CD4-positive, alpha-beta T cell treated with Interleukin-17A for 4 hours (primary cell): ENCODE results near the gene PNLIPRP3.
A peak's percentile ranks its signal among the peaks of the same experiment; 100 is the strongest.
"Not testable (repeated sequence)": the region's sequence is repeated elsewhere in the genome, so short reads cannot be mapped to it uniquely, and the experiment has no call there.

ENCODE experiments used
- DNase-seq: peaks from one replicate; pipeline ENCODE4 v3.0.0-alpha.2; 2020; ENCODE audit warnings: mixed read lengths

PNLIPRP3 gene

DNA sequence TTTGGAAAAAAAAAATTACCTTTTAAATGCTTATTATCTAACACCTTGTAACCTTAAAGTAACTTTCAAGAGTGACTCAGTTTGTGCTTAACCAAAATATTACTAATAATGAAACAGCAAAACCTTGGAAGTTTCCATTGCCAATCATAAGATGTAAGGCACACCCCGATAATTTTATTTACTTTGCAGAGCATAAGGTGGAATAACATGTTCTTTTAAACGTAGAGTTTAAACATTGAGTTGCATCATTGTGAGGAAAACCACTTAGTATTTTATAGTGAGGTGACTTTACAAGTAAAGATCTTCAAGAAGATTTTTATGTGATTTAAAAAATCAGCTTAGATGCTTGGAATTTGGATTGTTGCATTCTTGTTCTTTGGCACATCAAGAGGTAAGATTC lies at the start of gene PNLIPRP3:
TSS of gene PNLIPRP3 (plus strand) at position 177 of the 400 bp plus-strand sequence. CDS start at position 343, 166 bp downstream.
- no peak for DNase-seq

DNA sequence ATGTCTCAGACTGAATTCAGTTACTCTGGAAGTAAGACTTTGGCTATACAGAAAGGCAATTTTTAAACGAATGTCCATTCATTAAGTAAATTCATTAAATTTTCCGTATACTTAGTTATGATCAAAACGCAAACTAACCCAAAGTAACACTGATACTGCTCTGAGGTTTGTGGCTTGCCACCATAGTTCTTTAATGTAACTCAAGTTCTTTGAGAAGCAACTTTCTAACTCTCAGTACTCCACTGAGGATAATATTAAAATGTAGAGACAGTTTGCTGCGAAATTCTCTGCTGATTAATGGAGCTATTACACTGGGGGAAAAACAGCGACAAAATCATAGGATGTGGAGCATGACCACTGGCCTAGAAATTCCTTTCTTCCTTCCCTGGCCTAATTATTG lies 45.4 kb upstream of the PNLIPRP3 start:
- no peak for DNase-seq

DNA sequence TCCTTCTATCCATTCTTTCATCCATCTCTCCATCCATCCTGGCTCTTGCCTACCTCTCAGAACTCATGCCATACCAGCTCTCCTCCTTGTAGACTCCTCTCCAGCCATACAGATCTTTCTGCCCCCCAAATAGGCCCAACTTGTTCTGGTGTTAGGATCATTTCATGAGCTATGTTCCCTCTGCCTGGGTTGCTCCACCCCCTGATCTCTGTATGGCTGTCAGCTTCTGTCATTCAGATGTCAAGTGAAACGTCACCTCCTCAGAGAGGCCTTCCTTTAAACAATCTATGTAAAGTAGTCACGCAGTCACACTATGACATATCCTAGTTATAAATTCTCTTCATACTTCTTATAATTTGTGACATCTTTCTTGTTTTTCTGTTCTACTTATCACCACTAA lies 42.3 kb upstream of the PNLIPRP3 start:
- DNase-seq = no peak

DNA sequence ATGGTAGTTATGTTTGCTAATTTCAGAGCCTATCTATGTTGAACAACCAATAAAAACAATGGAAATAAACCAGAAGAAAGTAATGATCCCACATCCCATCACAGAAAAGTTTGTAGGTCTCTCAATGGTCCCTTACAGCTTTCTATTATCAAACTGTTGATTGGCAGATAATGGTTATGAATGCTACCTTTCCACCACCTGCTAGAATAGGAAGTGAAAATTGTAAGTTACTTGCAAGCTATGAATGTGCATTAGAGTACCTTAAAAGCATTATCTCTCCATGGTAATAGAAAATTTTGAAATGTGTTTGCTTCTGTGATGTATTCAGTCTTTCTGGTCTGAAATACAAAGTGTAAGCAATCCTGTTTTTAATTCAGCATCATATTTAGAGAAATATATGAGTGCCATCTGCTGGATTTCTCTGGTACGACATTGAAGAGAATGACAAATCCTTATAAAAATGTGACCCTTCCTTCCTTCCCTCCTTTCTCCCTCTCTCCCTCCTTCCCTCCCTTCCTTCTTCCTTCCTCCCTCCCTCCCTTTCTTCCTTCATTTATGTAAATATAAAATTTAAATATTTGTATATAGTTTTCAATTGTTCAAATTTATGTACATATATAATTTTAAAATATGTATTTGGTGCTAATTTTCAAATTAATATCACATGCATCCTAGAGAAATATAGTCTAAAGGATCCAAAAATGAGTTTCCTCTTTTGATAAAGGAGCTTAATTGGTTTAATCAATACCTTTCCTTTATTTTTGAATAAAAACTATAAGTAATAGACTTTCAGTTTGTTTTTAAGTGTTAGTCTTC lies 41.4 kb upstream of the PNLIPRP3 start:
- no peak for DNase-seq

DNA sequence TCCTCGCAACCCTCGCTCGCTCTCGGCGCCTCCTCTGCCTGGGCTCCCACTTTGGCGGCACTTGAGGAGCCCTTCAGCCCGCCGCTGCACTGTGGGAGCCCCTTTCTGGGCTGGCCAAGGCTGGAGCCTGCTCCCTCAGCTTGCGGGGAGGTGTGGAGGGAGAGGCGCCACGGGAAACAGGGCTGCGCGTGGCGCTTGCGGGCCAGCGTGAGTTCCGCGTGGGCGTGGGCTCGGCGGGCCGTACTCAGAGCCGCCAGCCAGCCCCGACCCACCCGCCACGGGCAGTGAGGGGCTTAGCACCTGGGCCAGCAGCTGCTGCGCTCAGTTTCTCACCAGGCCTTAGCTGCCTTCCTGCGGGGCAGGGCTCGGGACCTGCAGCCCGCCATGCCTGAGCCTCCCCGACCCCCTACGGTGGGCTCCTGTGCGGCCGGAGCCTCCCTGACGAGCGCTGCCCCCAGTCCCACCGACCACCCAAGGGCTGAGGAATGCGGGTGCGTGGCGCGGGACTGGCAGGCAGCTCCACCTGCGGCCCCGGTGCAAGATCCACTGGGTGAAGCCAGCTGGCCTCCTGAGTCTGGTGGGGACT lies 34.3 kb upstream of the PNLIPRP3 start:
- not testable (repeated sequence) for DNase-seq

DNA sequence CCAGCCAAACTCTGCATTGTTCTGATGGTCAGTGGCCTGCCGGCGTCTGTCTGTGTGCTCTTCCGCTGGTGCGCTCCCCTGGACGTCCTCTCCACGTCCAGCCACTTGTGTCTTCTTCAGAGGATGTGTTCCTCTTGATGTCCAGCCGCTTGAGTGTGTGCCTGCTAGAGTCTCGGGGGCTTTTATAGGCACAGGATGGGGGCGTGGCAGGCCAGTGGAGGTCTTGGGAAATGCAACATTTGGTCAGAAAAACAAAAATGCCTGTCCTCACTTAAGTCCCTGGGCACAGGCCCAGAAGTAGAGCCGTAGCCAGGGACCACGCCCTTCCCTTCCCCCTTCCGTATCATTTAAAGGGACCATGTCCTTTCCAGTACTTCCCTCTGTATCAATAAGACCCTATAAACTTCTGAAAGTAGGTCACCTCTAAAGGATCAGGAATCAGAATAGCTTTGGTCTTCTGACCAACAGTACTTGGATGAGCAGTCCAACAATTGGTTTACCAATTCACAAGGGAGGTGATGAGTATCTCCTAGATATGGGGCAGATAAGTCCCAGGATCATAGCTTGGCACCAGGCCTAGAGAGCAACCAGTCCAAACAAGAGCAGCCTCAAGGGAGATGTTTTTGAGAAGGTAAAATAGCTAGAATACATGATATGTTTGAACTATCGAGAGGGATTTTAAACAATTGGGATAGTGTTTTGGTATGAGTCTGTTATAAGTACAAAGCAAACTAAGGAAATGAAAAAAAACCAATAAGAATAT lies 32.2 kb upstream of the PNLIPRP3 start:
- DNase-seq = no peak

DNA sequence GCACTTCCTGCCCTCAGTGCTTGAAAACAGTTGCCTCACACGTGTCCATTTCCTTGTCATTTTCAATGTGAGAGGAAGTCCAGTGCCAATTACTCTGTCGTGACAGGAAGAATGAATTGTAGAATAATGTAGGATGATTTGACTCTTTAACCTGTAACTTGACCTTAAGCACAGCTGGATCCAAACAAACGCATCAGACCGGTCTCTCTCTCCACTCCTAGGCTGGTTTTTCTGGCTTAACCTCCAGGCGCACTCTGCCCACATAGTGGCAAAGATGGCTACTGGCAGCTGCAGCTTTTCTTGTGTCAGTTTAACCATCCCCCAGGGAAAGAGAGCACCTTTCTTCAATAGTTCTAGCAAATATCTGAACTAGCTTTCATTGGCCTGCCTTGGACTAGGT lies 29.4 kb upstream of the PNLIPRP3 start:
- no peak for DNase-seq

- DNase-seq = no peak
These were observed 24.8 kb upstream of the PNLIPRP3 start for GRCh38 chr10:116402858-116403257.

- no peak for DNase-seq
These were observed 23.9 kb upstream of the PNLIPRP3 start for GRCh38 chr10:116403740-116404250.

- no peak for DNase-seq
These were observed 18.9 kb upstream of the PNLIPRP3 start for GRCh38 chr10:116408719-116409118.

DNA sequence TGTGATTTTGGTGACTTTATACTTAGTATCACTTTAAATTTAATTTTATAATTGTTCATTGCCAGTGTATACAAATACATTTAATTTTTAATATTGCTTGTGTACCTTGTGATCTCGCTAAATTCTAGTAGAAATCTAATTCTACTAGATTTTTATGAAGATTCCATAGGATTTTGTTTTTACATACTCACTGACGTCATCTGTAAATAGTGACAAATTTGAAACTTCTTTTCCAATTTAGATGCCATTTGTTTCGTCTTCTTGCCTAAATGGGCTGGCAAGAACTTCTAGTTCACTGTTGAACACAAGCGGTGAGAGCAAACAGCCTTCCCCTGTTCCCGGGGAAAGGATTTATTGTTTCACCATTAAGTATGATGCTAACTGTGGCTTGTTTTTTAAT lies 17.3 kb upstream of the PNLIPRP3 start:
- no peak for DNase-seq

GRCh38 chr10:116417821-116418220 lies 9.8 kb upstream of the PNLIPRP3 start:
- no peak for DNase-seq

- DNase-seq = no peak
These were observed 9.3 kb upstream of the PNLIPRP3 start for GRCh38 chr10:116418389-116418788.

DNA sequence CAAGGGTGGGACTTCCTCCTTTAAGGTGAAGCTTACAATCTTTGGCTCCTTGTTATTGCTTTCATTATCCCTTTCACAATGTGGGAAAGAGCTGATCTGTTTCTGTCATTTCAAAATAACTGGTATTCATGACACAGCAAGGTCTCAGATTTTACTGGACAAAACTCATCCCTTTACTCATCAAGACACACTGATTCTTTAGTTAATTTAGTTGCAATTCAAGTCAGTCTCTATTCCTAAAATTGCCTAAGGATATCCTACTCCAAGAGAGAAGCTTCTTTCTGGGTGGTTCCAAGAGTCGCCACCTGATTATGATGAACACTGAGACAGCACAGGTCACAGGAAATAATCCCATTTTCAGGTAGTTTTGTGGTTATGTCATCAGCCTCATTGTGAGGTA lies 5.8 kb upstream of the PNLIPRP3 start:
- no peak for DNase-seq

- DNase-seq = no peak
These were observed 1.8 kb downstream of the PNLIPRP3 start for GRCh38 chr10:116429288-116429977.

DNA sequence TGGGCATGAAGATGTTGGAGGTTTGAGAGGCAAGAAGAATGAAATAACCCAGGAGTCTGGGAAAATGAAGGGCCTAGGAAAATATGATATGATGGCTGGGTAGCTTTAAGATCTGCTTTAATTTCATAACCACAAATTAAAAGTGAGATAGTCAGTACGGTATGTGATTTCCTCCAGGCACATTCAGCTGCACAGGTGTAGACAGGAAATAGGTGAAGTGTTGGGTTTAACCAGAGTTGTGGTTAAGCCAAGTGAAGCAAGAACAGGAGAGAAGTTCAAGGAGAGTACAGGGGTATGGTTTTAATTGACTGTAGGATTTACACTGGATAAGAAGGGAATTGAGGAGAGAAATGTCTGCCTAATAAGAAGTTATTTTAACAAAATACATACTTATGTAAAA lies 2.6 kb downstream of the PNLIPRP3 start:
- DNase-seq = no peak

GRCh38 chr10:116431598-116431997 lies 4.0 kb downstream of the PNLIPRP3 start:
- no peak for DNase-seq

- DNase-seq = no peak
These were observed 9.5 kb downstream of the PNLIPRP3 start for GRCh38 chr10:116437076-116437692.

DNA sequence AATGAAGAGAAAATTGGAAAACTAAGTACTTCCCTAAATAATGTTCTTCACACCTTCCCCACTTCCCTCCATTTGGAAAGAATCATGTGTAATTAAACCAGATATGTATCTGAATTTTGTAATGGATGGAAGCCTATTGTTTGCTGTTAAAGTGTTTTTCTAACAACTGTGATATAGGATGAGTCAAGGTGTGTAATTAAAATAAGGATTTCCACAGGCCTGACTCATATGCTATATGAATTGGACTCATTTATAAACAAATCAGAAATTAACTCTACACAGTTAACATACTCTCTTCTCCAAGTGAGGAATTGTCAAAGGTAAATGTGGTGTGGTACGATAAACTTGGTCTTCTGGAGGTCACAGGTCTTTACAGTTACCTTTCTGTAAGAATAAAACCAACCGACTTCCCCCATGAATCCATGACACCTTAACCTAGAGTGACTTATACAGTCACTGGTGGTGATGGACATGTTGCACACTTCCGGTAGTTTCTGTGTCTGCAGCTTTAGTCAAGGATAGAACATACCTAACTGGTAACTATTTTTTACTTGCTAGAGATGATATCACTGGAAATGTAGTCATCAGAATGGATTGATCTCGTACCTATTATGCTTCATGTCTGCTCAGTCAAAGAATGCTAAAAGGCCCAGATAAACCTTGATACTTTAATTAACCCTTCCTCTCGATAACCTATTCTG lies 12.8 kb downstream of the PNLIPRP3 start:
- DNase-seq = no peak

GRCh38 chr10:116444527-116445142 lies 17.0 kb downstream of the PNLIPRP3 start:
- peak; percentile 9 for DNase-seq

DNA sequence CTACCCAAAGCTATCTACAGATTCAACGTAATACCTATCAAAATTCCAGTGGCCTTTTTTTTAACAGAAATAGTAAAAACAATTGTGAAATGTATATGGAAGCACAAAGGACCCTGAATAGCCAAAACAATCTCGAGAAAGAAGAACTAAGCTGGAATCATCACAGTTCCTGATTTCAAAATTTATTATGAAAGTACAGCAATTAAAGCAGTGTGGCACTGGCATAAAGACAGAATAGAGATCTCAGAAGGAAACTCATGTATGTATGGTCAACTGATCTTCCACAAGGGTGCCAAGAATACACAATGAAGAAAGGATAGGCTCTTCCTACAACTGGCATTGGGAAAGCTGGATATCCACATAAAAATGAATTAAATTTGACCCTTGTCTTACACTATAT lies 23.2 kb downstream of the PNLIPRP3 start:
- no peak for DNase-seq
